A673 (cell line): ENCODE results near the gene CAPZA2. TPM values are rescaled to one million over a fixed set of nuclear protein-coding genes. Genes with fewer than 3 reads are reported as not detected.

Experiments
- BruUV-seq: library from RNA; stranded (reverse); fragments of 400-500 nt; replicated peaks from 2 replicates; lab custom pipeline; 2021; lab: Mats Ljungman, UMichigan
- CTCF ChIA-PET: fragments of 300-600 bp; sonication (Branson Sonifier 250); formaldehyde crosslinking; loops from one replicate; lab custom pipeline; 2022; ENCODE audit warnings: antibody characterized with exemption; lab: Charles Lee
- POLR2A ChIA-PET: fragments of 300-600 bp; sonication (Branson Sonifier 250); formaldehyde crosslinking; loops from one replicate; lab custom pipeline; 2022; ENCODE audit warnings: antibody characterized with exemption; ENCODE audit not compliant: low non-redundant PET; lab: Charles Lee
- DNase-seq: peaks from one replicate; pipeline ENCODE4 v3.0.0-alpha.2; 2015; ENCODE audit warnings: low spot score
- H3K27ac ChIP-seq: fragments of 200-600 bp; sonication (generic); 2 replicates; pipeline ENCODE4 v1.5.1; 2016; ENCODE audit warnings: mixed run types, low read depth, mild to moderate bottlenecking, mixed read lengths, antibody characterized with exemption, low read length; ENCODE audit not compliant: poor library complexity, severe bottlenecking
- H3K27me3 ChIP-seq: fragments of 200-600 bp; sonication (generic); replicated peaks from 2 replicates; pipeline ENCODE4 v1.6.1; 2017; ENCODE audit warnings: mixed run types, low read depth, mild to moderate bottlenecking, mixed read lengths, antibody characterized with exemption, low read length; ENCODE audit not compliant: insufficient read depth, poor library complexity
- H3K36me3 ChIP-seq: fragments of 200-600 bp; sonication (generic); 2 replicates; pipeline ENCODE4 v1.6.1; 2016; ENCODE audit warnings: mixed run types, mild to moderate bottlenecking, mixed read lengths, antibody characterized with exemption, low read length; ENCODE audit not compliant: insufficient read depth, poor library complexity, severe bottlenecking
- H3K4me1 ChIP-seq: fragments of 200-600 bp; sonication (generic); 2 replicates; pipeline ENCODE4 v1.6.1; 2017; ENCODE audit warnings: mixed run types, mild to moderate bottlenecking, mixed read lengths, antibody characterized with exemption, low read length; ENCODE audit not compliant: insufficient read depth, poor library complexity, severe bottlenecking
- H3K4me3 ChIP-seq: fragments of 200-600 bp; sonication (generic); 2 replicates; pipeline ENCODE4 v1.5.1; 2016; ENCODE audit warnings: low read depth, mixed run types, mild to moderate bottlenecking, mixed read lengths, low read length; ENCODE audit not compliant: poor library complexity, severe bottlenecking
- H3K9me3 ChIP-seq: fragments of 200-600 bp; sonication (generic); 2 replicates; pipeline ENCODE4 v1.6.1; 2016; ENCODE audit warnings: mixed run types, low read depth, mild to moderate bottlenecking, mixed read lengths, antibody characterized with exemption, low read length; ENCODE audit not compliant: poor library complexity, severe bottlenecking
- EZH2 ChIP-seq: fragments of 200-600 bp; sonication (generic); IDR thresholded peaks from 2 replicates; pipeline ENCODE4 v1.6.1; 2017; ENCODE audit warnings: borderline replicate concordance, low read depth, mild to moderate bottlenecking, mixed read lengths, antibody characterized with exemption, low read length; ENCODE audit not compliant: poor library complexity, severe bottlenecking
- intact Hi-C: fragments of 100-400 bp; cut with micrococcal nuclease; formaldehyde crosslinking; loops from one replicate; pipeline ENCODE4 v1.10.0; 2022; ENCODE audit not compliant: unreplicated experiment
- total RNA-seq: library from RNA; stranded (reverse); gene quantifications from 2 replicates; pipeline ENCODE4 v1.2.3, GENCODE V29; 2021
- TF ChIP-seq, protein P1 (sequence below): fragments of 300-800, 200-600 bp; sonication (generic); conservative IDR thresholded peaks from 2 replicates; pipeline ENCODE4 v1.5.1; 2017; ENCODE audit warnings: low read depth, mild to moderate bottlenecking, antibody characterized with exemption, low read length, moderate library complexity, mixed read lengths

CAPZA2 gene
- total RNA-seq, 1 experiment from 2014 or later: 118 TPM

GRCh38 chr7:116884691-116885090 lies 22.3 kb downstream of the CAPZA2 start:
- Histone ChIP-seq H3K36me3 (peaks cover 3% of the 10 kb centered on the region), H3K4me3 (no peak overlapping the region), H3K9me3 (peaks cover 7% of the 10 kb centered on the region), H3K27ac (no peak overlapping the region), H3K27me3 (no peaks in the 10 kb centered on the region), H3K4me1 (no peaks in the 10 kb centered on the region)
- POLR2A ChIA-PET: no interaction called here
- DNase-seq: no peak
- intact Hi-C loops: no loop called here
- TF ChIP-seq, protein P1, sequence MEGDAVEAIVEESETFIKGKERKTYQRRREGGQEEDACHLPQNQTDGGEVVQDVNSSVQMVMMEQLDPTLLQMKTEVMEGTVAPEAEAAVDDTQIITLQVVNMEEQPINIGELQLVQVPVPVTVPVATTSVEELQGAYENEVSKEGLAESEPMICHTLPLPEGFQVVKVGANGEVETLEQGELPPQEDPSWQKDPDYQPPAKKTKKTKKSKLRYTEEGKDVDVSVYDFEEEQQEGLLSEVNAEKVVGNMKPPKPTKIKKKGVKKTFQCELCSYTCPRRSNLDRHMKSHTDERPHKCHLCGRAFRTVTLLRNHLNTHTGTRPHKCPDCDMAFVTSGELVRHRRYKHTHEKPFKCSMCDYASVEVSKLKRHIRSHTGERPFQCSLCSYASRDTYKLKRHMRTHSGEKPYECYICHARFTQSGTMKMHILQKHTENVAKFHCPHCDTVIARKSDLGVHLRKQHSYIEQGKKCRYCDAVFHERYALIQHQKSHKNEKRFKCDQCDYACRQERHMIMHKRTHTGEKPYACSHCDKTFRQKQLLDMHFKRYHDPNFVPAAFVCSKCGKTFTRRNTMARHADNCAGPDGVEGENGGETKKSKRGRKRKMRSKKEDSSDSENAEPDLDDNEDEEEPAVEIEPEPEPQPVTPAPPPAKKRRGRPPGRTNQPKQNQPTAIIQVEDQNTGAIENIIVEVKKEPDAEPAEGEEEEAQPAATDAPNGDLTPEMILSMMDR: no peak
- no peak for TF ChIP-seq EZH2
- CTCF ChIA-PET: no interaction called here
- no TSS peak for BruUV-seq

DNA sequence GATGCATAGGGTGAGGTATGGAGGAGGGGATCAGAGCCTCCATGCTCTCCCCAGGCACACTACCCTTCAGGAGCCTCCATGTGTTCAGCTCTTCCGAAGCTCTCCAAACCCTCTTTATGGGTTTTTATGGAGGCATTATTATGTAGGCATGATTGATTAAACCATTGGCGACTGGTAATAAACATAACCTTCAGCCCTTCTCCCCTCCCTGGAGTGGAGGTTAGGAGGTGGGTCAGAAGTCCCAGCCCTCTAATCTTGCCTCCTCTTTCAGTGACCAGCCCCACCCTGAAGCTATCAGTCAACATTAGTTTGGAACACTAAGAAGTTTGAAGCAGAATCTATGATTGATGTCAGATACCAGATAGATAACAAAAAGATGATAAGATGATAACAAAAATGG lies 23.3 kb downstream of the CAPZA2 start:
- H3K4me3 ChIP-seq: no peak overlapping the region
- H3K27me3 ChIP-seq: no peaks in the 10 kb centered on the region
- intact Hi-C loops: no loop called here
- H3K4me1 ChIP-seq: no peaks in the 10 kb centered on the region
- BruUV-seq: no TSS peak
- peaks cover 7% of the 10 kb centered on the region for H3K9me3 ChIP-seq
- H3K27ac ChIP-seq: no peak overlapping the region
- ChIA-PET POLR2A (no interaction called here), CTCF (no interaction called here)
- peaks cover 6% of the 10 kb centered on the region for H3K36me3 ChIP-seq
- DNase-seq: no peak
- TF ChIP-seq, protein P1: no peak
- no peak for TF ChIP-seq EZH2

DNA sequence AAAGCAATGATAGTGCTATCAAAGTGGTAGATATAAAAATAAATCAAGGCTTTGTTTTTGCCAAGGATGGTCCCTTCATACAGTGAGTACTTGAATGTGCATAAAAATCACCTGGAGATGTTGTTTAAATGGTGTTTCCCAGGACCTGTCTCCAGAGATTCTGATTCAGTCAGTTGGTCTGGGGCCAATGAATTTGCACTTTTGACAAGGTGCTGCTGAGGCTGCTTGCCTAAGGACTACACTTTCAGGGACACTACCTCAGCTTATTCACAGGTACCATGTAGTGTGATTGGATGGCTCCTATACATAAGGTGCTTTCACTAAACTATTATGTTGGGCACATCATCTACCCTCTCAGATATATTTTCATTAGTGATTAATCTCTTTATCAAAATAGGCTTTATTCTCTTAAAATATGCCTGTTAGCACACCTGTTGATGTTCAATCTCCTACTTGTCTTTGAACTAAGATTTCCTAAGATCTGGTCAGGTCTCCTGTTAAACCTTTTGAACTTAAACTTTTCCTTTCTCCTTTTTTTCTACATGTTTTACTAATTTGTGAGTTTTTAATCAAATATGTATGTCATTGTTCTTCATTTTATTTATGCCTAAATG lies 24.3 kb downstream of the CAPZA2 start:
- CTCF ChIA-PET: no interaction called here

More for the DNA sequence above, 24.3 kb downstream of the CAPZA2 start:
- intact Hi-C loops: no loop called here
- H3K9me3 ChIP-seq: peaks cover 7% of the 10 kb centered on the region
- peaks cover 6% of the 10 kb centered on the region for H3K36me3 ChIP-seq
- H3K27me3 ChIP-seq: no peaks in the 10 kb centered on the region
- H3K4me3 ChIP-seq: no peak overlapping the region
- H3K4me1 ChIP-seq: no peaks in the 10 kb centered on the region
- no peak for DNase-seq
- BruUV-seq: no TSS peak
- POLR2A ChIA-PET: no interaction called here
- TF ChIP-seq EZH2: no peak
- TF ChIP-seq, protein P1: no peak
- no peak overlapping the region for H3K27ac ChIP-seq
